ENCODE data around the gene CYB5R3.
"Not testable (repeated sequence)": the region's sequence is repeated elsewhere in the genome, so short reads cannot be mapped to it uniquely, and the experiment has no call there.

CYB5R3 gene

GRCh38 chr22:42677936-42678335 lies 28.7 kb upstream of the CYB5R3 start:
- not testable (repeated sequence) for DNase-seq

- no peak for DNase-seq
Measured at GRCh38 chr22:42676059-42676607, 26.9 kb upstream of the CYB5R3 start.

GRCh38 chr22:42673898-42674401 lies 24.8 kb upstream of the CYB5R3 start:
- DNase-seq: no peak

GRCh38 chr22:42673071-42673470 lies 23.9 kb upstream of the CYB5R3 start:
- DNase-seq: not testable (repeated sequence)

GRCh38 chr22:42670921-42671709 lies 21.9 kb upstream of the CYB5R3 start:
- no peak for DNase-seq

- DNase-seq: no peak
Measured at GRCh38 chr22:42670046-42670445, 20.9 kb upstream of the CYB5R3 start.

GRCh38 chr22:42666393-42666792 lies 17.2 kb upstream of the CYB5R3 start:
- DNase-seq: not testable (repeated sequence)

GRCh38 chr22:42664976-42665831 lies 16.0 kb upstream of the CYB5R3 start:
- DNase-seq: no peak

GRCh38 chr22:42661985-42662831 lies 13.0 kb upstream of the CYB5R3 start:
- DNase-seq: no peak

- DNase-seq: no peak
Measured at GRCh38 chr22:42656578-42656977, 7.4 kb upstream of the CYB5R3 start.

GRCh38 chr22:42655693-42656092 lies 6.5 kb upstream of the CYB5R3 start:
- no peak for DNase-seq

- no peak for DNase-seq
Measured at GRCh38 chr22:42654436-42655073, 5.4 kb upstream of the CYB5R3 start.

- no peak for DNase-seq
Measured at GRCh38 chr22:42653999-42654398, 4.8 kb upstream of the CYB5R3 start.

- no peak for DNase-seq
Measured at GRCh38 chr22:42651134-42651533, 1.9 kb upstream of the CYB5R3 start.

- DNase-seq: no peak
Measured at GRCh38 chr22:42648368-42649245, 585 bp downstream of the CYB5R3 start.

- no peak for DNase-seq
Measured at GRCh38 chr22:42648017-42648367, 1.2 kb downstream of the CYB5R3 start.

GRCh38 chr22:42646569-42647525 lies 2.3 kb downstream of the CYB5R3 start:
- DNase-seq: no peak

GRCh38 chr22:42645938-42646568 lies 3.1 kb downstream of the CYB5R3 start:
- no peak for DNase-seq

GRCh38 chr22:42645341-42645937 lies 3.8 kb downstream of the CYB5R3 start:
- DNase-seq: no peak

All from DMS79 (cell line).